HG02884 (cell line): ENCODE data around the gene BAG3.

Experiments
- ATAC-seq: cut with Tn5 transposase; IDR thresholded peaks from one replicate; pipeline ENCODE4 v1.9.1; 2021; ENCODE audit warnings: mild to moderate bottlenecking, moderate library complexity; ENCODE audit not compliant: unreplicated experiment

The BAG3 gene

GRCh38 chr10:119725828-119726675 is 74.9 kb downstream of the BAG3 start, which contains the start of gene INPP5F:
TSS of gene INPP5F (plus strand) at chr10:119726050. CDS start at chr10:119726263, 213 bp downstream.
- peak; percentile 65 for ATAC-seq

DNA sequence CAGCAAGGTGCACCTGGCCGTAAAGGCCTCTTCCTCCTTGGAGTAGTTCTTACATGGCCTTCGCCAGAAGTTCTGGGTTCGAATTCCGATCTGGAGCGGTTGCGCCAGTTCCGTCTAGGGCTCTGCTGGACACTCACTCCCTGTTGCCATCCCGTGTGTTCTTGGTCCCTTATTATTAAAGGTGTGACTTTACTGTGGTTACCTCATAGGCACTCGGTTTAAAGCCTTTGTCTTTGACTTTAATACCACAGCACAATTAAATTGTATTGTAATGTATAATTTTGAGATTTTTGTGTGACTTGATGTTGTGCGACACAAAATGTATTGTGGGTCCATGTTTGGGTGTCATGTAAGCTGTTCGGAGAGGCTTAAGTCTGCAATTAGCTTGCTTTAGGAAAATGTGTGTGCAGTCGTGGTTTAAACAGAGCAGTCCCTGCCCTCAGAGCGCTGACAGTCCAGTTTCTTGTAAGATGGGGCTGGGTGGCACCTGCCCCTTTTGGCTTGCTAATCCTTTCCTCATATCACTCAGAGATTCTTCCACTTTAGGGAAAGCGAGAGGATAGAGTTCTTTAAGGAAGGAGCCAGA is 75.6 kb downstream of the BAG3 start:
- ATAC-seq = no peak
